ENCODE measurements around the gene CACYBP.

The CACYBP gene

GRCh38 chr1:174971902-174972301 is 27.8 kb upstream of the CACYBP start:
- no peak for DNase-seq (ENCODE audit: low read depth in 2 of 3, low spot score in 1 of 3)

GRCh38 chr1:174974711-174975119 is 25.0 kb upstream of the CACYBP start:
- no peak for DNase-seq (ENCODE audit: low read depth in 2 of 3, low spot score in 1 of 3)

- no peak for DNase-seq (ENCODE audit: low read depth in 2 of 3, low spot score in 1 of 3)
Measured at GRCh38 chr1:174975764-174976163, 24.0 kb upstream of the CACYBP start.

GRCh38 chr1:174976436-174977108 is 23.2 kb upstream of the CACYBP start:
- DNase-seq (ENCODE audit: low read depth in 2 of 3, low spot score in 1 of 3): no peak

- peak in 1 of 3 donors; percentile 70 for DNase-seq (ENCODE audit: low read depth in 2 of 3, low spot score in 1 of 3)
Measured at GRCh38 chr1:174982971-174983689, 16.6 kb upstream of the CACYBP start.

GRCh38 chr1:174984952-174985351 is 14.8 kb upstream of the CACYBP start:
- DNase-seq (ENCODE audit: low read depth in 2 of 3, low spot score in 1 of 3): no peak

GRCh38 chr1:174988539-174988938 is 11.2 kb upstream of the CACYBP start:
- no peak for DNase-seq (ENCODE audit: low read depth in 2 of 3, low spot score in 1 of 3)

GRCh38 chr1:174988986-174989385 is 10.8 kb upstream of the CACYBP start:
- no peak for DNase-seq (ENCODE audit: low read depth in 2 of 3, low spot score in 1 of 3)

GRCh38 chr1:174989536-174990220 is 10.1 kb upstream of the CACYBP start:
- no peak for DNase-seq (ENCODE audit: low read depth in 2 of 3, low spot score in 1 of 3)

- DNase-seq (ENCODE audit: low read depth in 2 of 3, low spot score in 1 of 3): no peak
Measured at GRCh38 chr1:174990382-174990999, 9.3 kb upstream of the CACYBP start.

- DNase-seq (ENCODE audit: low read depth in 2 of 3, low spot score in 1 of 3): no peak
Measured at GRCh38 chr1:174991473-174991872, 8.3 kb upstream of the CACYBP start.

GRCh38 chr1:174995121-174995520 is 4.6 kb upstream of the CACYBP start:
- DNase-seq (ENCODE audit: low read depth in 2 of 3, low spot score in 1 of 3): no peak

- DNase-seq (ENCODE audit: low read depth in 2 of 3, low spot score in 1 of 3): no peak
Measured at GRCh38 chr1:174995916-174996315, 3.8 kb upstream of the CACYBP start.

- no peak for DNase-seq (ENCODE audit: low read depth in 2 of 3, low spot score in 1 of 3)
Measured at GRCh38 chr1:174996476-174996875, 3.3 kb upstream of the CACYBP start.

- DNase-seq (ENCODE audit: low read depth in 2 of 3, low spot score in 1 of 3): no peak
Measured at GRCh38 chr1:174997041-174997440, 2.7 kb upstream of the CACYBP start.

GRCh38 chr1:174998569-174999215 is 1.1 kb upstream of the CACYBP start:
- DNase-seq (ENCODE audit: low read depth in 2 of 3, low spot score in 1 of 3): peak in 1 of 3 donors; percentile 30

- peak; percentile 91 to 96 (median 95) for DNase-seq (ENCODE audit: low read depth in 2 of 3, low spot score in 1 of 3)
Measured at GRCh38 chr1:174999216-174999935, 371 bp upstream of the CACYBP start.

GRCh38 chr1:175000697-175001187 is 995 bp downstream of the CACYBP start:
- peak in 1 of 3 donors; percentile 17 for DNase-seq (ENCODE audit: low read depth in 2 of 3, low spot score in 1 of 3)

GRCh38 chr1:175002910-175003517 is 3.3 kb downstream of the CACYBP start:
- DNase-seq (ENCODE audit: low read depth in 2 of 3, low spot score in 1 of 3): no peak

- no peak for DNase-seq (ENCODE audit: low read depth in 2 of 3, low spot score in 1 of 3)
Measured at GRCh38 chr1:175003521-175003920, 3.8 kb downstream of the CACYBP start.
